ENCODE data around the gene TANC1.

Gene TANC1

GRCh38 chr2:158994920-158995676 is 26.7 kb downstream of the TANC1 start:
- peaks cover 0 to 4% of the 10 kb centered on the region in 2 donors for H3K4me1 Mint-ChIP-seq
- H3K27me3 Mint-ChIP-seq = peaks cover 0 to 4% of the 10 kb centered on the region in 2 donors
- DNase-seq = no peak
- no peak for ATAC-seq (replicated peaks)
- no peaks in the 10 kb centered on the region for H3K36me3 Mint-ChIP-seq
- no peak overlapping the region for H3K27ac Mint-ChIP-seq
- H3K4me3 Mint-ChIP-seq = no peak overlapping the region
- H3K9me3 Mint-ChIP-seq = no peaks in the 10 kb centered on the region

GRCh38 chr2:158995677-158996049 is 27.2 kb downstream of the TANC1 start:
- Mint-ChIP-seq H3K36me3 (no peaks in the 10 kb centered on the region), H3K4me1 (peaks cover 0 to 4% of the 10 kb centered on the region in 2 donors), H3K27me3 (peaks cover 0 to 4% of the 10 kb centered on the region in 2 donors), H3K9me3 (no peaks in the 10 kb centered on the region), H3K27ac (no peak overlapping the region), H3K4me3 (no peak overlapping the region)
- no peak for DNase-seq
- ATAC-seq (replicated peaks) = no peak

DNA sequence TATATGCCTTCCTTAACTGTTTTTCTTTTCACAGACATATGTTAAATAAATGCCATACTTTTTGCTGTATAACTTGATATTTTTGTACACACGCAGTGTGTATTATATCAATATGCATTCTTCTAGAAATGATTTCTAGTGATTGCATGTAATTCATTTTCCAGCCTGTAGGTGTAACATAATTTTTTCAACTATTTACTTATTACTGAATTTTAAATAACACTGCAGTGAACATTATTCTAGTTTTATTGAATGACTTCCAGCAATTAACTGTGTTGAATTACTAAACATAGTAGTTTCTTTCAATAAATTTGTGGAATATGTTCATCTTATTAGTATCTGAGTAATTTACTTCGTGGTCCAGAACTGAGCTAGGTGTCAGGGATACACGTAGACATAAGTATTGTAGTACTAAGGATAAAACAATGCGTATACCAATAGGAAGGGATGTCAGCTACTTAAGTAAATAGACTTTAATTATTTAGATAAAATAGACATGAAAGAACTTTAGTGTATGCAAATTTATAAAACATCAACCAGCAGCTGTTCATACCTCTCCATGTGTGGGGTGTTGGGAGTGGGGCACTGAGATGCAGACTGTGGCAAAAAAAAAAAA is 28.0 kb downstream of the TANC1 start:
- Mint-ChIP-seq H3K4me3 (no peak overlapping the region), H3K4me1 (peaks cover 0 to 4% of the 10 kb centered on the region in 2 donors), H3K9me3 (no peaks in the 10 kb centered on the region), H3K27ac (no peak overlapping the region), H3K27me3 (peaks cover 0 to 4% of the 10 kb centered on the region in 2 donors), H3K36me3 (no peaks in the 10 kb centered on the region)
- DNase-seq (no peak), ATAC-seq (replicated peaks) (no peak)

DNA sequence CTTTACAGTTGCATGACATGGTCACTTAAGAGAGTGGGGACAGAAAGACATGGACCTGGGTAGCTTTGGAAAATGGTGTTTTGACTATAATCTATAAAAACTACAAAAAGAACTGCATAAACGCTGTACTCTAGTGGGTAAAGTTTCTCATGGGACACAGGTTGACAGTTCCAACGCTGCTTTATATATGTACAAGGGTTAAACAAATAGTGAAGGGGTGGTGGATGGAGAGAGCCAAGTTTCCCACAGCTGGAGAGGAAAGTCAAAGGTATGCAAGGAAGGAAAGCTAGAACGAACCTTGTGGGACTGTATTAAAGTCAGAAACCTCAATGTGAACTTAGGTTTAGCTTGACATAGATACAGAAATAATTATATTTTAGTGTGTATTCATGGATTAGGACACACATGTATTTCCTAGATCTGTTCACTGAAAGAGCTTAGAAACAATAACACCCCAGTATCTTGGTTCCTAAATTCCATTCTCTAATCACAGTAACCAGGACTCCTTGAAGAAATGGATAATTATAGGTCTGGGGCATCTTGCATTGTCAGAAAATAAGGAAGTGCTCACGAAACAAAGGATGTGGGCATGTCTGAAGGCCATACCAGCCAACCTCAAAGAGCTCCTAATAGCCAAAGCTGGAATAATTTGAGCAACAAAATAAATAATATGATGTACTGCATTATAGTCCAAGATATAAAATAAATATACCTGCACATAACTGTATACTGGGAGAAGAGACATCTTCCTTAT is 28.8 kb downstream of the TANC1 start:
- H3K27me3 Mint-ChIP-seq = peaks cover 0 to 4% of the 10 kb centered on the region in 2 donors
- H3K4me1 Mint-ChIP-seq = peaks cover 0 to 4% of the 10 kb centered on the region in 2 donors
- no peaks in the 10 kb centered on the region for H3K36me3 Mint-ChIP-seq
- H3K4me3 Mint-ChIP-seq = no peak overlapping the region
- no peak for ATAC-seq (replicated peaks)
- no peak for DNase-seq
- H3K9me3 Mint-ChIP-seq = no peaks in the 10 kb centered on the region
- no peak overlapping the region for H3K27ac Mint-ChIP-seq

DNA sequence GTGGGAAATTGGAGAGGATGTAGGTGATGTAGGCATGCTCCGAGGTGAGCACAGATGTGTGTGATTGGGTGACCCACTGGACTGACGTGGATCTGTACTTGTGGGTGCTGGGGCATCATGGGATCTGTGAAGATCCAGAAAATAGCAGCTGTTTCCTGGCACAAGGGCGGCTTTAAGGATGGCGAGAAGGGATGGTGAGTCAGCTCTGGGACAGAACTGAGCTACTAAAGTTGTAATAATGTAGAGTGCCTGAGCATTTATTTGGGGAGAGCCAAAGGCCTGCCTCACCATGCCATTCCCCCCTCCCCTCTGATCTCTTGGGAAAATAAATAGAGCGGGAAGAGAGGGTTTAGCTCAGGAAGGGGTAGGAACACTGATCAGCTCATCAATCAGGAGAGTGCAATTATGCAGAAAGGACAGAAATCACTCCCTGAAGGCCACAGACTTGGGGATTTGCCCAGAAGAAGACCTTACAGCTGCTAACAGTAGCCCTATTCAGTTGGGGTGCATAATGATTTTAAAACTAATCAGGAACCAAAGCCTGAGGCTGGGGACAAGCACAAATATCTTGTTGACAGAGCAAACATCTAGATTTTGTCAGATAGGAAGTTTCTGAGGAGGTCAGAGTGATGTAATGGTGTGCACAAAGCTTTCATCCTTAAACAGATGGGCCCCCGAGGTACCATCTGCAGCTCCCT is 30.3 kb downstream of the TANC1 start:
- no peak for DNase-seq
- no peak overlapping the region for H3K27ac Mint-ChIP-seq
- H3K9me3 Mint-ChIP-seq = no peaks in the 10 kb centered on the region
- no peaks in the 10 kb centered on the region for H3K36me3 Mint-ChIP-seq
- H3K27me3 Mint-ChIP-seq = peaks cover 0 to 4% of the 10 kb centered on the region in 2 donors
- peaks cover 0 to 4% of the 10 kb centered on the region in 2 donors for H3K4me1 Mint-ChIP-seq
- H3K4me3 Mint-ChIP-seq = no peak overlapping the region
- no peak for ATAC-seq (replicated peaks)

- H3K27me3 Mint-ChIP-seq = peaks cover 0 to 4% of the 10 kb centered on the region in 2 donors
- H3K27ac Mint-ChIP-seq = no peak overlapping the region
These were observed 31.0 kb downstream of the TANC1 start for GRCh38 chr2:158999458-158999857.

DNA sequence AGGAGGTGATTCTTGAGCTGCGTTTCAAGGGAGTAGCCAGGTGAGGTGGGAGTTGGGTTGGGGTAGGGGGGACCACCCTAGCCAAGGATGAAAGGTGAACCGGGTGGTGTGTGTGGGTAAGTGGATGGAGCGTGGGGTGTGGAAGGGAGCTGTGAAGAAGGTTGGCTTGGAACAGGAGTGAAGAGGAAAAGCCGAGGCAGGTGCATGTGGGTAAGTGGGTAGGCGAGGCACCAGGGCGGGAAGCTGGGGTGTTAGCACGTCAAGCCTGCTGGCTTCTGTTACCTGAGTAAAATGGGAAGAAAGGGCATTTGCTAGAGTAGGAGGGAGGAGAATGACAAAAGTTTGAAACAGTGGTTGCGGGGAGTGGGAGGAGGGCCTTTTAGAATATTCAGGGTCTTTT is 31.6 kb downstream of the TANC1 start:
- Mint-ChIP-seq H3K36me3 (no peaks in the 10 kb centered on the region), H3K4me3 (no peak overlapping the region), H3K27me3 (peaks cover 0 to 4% of the 10 kb centered on the region in 2 donors), H3K9me3 (no peaks in the 10 kb centered on the region), H3K27ac (no peak overlapping the region), H3K4me1 (peaks cover 0 to 4% of the 10 kb centered on the region in 2 donors)
- DNase-seq (no peak), ATAC-seq (replicated peaks) (no peak)

More at GRCh38 chr2:158999458-158999857, 31.0 kb downstream of the TANC1 start:
- H3K36me3 Mint-ChIP-seq = no peaks in the 10 kb centered on the region
- DNase-seq (no peak), ATAC-seq (replicated peaks) (no peak)
- H3K9me3 Mint-ChIP-seq = no peaks in the 10 kb centered on the region
- H3K4me3 Mint-ChIP-seq = no peak overlapping the region
- H3K4me1 Mint-ChIP-seq = peaks cover 0 to 4% of the 10 kb centered on the region in 2 donors

GRCh38 chr2:159002462-159003111 is 34.1 kb downstream of the TANC1 start:
- DNase-seq (no peak), ATAC-seq (replicated peaks) (no peak)
- no peaks in the 10 kb centered on the region for H3K36me3 Mint-ChIP-seq
- no peaks in the 10 kb centered on the region for H3K9me3 Mint-ChIP-seq
- no peaks in the 10 kb centered on the region for H3K27me3 Mint-ChIP-seq
- H3K27ac Mint-ChIP-seq = no peak overlapping the region
- no peak overlapping the region for H3K4me3 Mint-ChIP-seq
- H3K4me1 Mint-ChIP-seq = peaks cover 0 to 4% of the 10 kb centered on the region in 2 donors

DNA sequence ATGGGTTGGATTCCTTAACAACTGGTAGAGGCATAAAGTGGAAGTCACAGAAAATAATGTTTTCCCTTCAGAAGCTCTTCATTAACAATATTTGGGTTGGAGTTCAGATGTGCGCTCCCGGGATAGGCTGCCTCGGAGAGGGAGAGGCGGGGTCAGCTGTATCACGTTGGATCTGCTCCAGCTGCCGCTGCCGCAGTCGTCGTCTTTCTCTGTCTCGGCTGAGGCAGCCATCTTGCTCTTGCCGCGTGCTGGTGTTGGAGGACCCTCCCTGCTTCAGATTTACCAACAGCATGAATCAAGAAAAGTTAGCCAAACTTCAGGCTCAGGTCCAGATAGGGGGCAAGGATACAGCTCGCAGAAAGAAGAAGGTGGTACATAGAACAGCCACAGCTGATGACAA is 35.1 kb downstream of the TANC1 start:
- Mint-ChIP-seq H3K9me3 (no peaks in the 10 kb centered on the region), H3K27ac (no peak overlapping the region), H3K4me3 (no peak overlapping the region), H3K36me3 (no peaks in the 10 kb centered on the region), H3K4me1 (peaks cover 0 to 2% of the 10 kb centered on the region in 2 donors), H3K27me3 (no peaks in the 10 kb centered on the region)
- no peak for DNase-seq
- ATAC-seq (replicated peaks) = no peak

DNA sequence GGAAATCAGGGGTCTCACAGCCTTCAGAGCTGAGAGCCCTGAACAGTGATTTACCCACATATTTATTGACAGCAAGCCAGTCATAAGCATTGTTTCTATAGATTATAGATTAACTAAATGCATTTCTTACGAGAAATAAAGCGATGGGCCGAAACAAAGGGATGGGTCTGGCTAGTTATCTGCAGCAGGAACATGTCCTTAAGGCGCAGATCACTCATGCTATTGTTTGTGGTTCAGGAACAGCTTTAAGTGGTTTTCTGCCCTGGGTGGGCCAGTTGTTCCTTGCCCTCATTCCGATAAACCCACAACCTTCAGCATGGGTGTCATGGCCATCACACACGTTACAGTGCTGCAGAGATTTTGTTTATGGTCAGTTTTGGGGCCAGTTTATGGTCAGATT is 36.4 kb downstream of the TANC1 start:
- DNase-seq (no peak), ATAC-seq (replicated peaks) (no peak)
- Mint-ChIP-seq H3K27me3 (no peaks in the 10 kb centered on the region), H3K27ac (no peak overlapping the region), H3K36me3 (no peaks in the 10 kb centered on the region), H3K9me3 (no peaks in the 10 kb centered on the region), H3K4me3 (no peak overlapping the region), H3K4me1 (no peaks in the 10 kb centered on the region)

GRCh38 chr2:159009940-159010339 is 41.5 kb downstream of the TANC1 start:
- Mint-ChIP-seq H3K27me3 (no peaks in the 10 kb centered on the region), H3K36me3 (peaks cover 2 to 8% of the 10 kb centered on the region in 2 donors), H3K4me1 (no peaks in the 10 kb centered on the region), H3K9me3 (peaks cover 8 to 11% of the 10 kb centered on the region in 2 donors), H3K4me3 (no peak overlapping the region), H3K27ac (no peak overlapping the region)
- DNase-seq (no peak), ATAC-seq (replicated peaks) (no peak)

GRCh38 chr2:159010340-159010739 is 41.9 kb downstream of the TANC1 start:
- peaks cover 2 to 9% of the 10 kb centered on the region in 2 donors for H3K36me3 Mint-ChIP-seq
- no peaks in the 10 kb centered on the region for H3K27me3 Mint-ChIP-seq
- no peak overlapping the region for H3K27ac Mint-ChIP-seq
- ATAC-seq (replicated peaks) = no peak
- H3K4me3 Mint-ChIP-seq = no peak overlapping the region
- peaks cover 9 to 15% of the 10 kb centered on the region in 2 donors for H3K9me3 Mint-ChIP-seq
- DNase-seq = no peak
- no peaks in the 10 kb centered on the region for H3K4me1 Mint-ChIP-seq

- no peak overlapping the region for H3K4me3 Mint-ChIP-seq
- H3K27ac Mint-ChIP-seq = no peak overlapping the region
- H3K4me1 Mint-ChIP-seq = no peaks in the 10 kb centered on the region
- no peak for ATAC-seq (replicated peaks)
- no peak for DNase-seq
- no peaks in the 10 kb centered on the region for H3K27me3 Mint-ChIP-seq
- H3K36me3 Mint-ChIP-seq = peaks cover 5 to 11% of the 10 kb centered on the region in 2 donors
- peaks cover 15 to 21% of the 10 kb centered on the region in 2 donors for H3K9me3 Mint-ChIP-seq
These were observed 42.5 kb downstream of the TANC1 start for GRCh38 chr2:159010963-159011362.

GRCh38 chr2:159012142-159012541 is 43.7 kb downstream of the TANC1 start:
- H3K4me1 Mint-ChIP-seq = no peaks in the 10 kb centered on the region
- peaks cover 7 to 13% of the 10 kb centered on the region in 2 donors for H3K36me3 Mint-ChIP-seq
- no peak overlapping the region for H3K4me3 Mint-ChIP-seq
- no peak overlapping the region for H3K27ac Mint-ChIP-seq
- H3K9me3 Mint-ChIP-seq = peaks cover 19 to 24% of the 10 kb centered on the region in 2 donors
- no peak for ATAC-seq (replicated peaks)
- DNase-seq = no peak
- no peaks in the 10 kb centered on the region for H3K27me3 Mint-ChIP-seq

All from stimulated activated naive B cell treated with anti-CD40 and anti-IgM and Interleukin-4, amounts not matched to agents 10 μg/mL and 1 μg/mL and 100 μg/mL, for 72 hours (primary cell).